IPS DF 4.7 (cell line): ENCODE measurements around the gene HOOK2.
"Not testable (repeated sequence)": the region's sequence is repeated elsewhere in the genome, so short reads cannot be mapped to it uniquely, and the experiment has no call there.

ENCODE experiments used
- DNase-seq: peaks from one replicate; pipeline ENCODE4 v3.0.0-alpha.2; 2013; ENCODE audit warnings: low spot score; ENCODE audit errors: extremely low read depth

Gene HOOK2

GRCh38 chr19:12721656-12722565 lies 53.4 kb downstream of the HOOK2 start:
- DNase-seq = no peak

DNA sequence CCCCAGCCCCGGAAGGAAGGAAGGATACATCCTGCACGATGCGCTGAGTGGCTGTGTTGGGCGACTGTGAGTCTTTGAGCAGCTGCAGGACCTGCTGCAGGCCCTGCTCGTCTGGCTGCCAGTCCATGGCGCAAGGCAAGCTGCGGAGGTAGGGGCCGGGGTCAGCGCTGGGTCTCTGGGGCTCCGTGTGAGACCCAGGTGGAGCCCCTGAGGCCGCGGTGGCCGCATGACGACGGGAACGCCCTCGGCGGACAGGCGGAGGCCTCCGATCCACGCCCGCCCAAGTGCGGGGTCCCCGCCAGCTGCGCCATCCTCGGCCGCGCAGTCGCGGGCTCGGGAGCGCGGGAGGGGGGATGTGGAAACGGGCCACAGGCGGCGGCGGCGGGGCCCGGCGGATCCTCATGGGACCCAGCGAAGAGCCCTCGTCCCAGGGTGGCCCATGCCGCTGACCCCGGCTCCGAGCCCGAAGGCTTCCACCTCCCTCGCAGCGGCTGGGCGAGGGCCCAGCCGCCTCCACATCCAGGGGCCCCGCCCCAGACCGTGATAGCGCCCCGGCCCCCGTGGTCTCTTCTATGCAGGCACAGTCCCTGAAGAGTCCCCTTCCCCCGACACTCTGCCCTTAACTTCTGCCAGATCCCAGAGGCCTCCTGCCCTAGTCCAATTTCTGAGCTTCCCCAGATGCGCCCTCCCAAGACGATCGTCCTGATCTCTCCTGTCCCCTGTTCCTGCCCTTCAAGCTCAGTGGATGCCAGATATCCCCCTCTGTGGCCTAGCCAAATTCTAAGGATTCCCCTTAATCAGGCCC lies 54.3 kb downstream of the HOOK2 start:
- DNase-seq = no peak

DNA sequence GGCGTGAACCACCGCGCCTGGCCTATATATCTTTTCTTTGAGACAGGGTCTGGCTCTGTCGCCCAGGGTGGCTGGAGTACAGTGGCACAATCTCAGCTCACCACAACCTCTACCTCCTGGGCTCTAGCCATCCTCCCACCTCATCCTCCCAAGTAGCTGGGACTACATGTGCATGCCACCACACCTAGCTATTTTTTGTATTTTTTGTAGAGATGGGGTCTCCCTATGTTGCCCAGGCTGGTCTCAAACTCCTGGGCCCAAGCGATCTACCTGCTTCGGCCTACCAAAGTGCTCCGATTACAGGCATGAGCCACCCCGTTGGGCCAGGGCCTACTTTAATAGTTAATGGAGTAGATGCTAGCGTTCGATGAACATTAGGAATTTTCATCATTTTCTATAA lies 55.1 kb downstream of the HOOK2 start:
- no peak for DNase-seq

DNA sequence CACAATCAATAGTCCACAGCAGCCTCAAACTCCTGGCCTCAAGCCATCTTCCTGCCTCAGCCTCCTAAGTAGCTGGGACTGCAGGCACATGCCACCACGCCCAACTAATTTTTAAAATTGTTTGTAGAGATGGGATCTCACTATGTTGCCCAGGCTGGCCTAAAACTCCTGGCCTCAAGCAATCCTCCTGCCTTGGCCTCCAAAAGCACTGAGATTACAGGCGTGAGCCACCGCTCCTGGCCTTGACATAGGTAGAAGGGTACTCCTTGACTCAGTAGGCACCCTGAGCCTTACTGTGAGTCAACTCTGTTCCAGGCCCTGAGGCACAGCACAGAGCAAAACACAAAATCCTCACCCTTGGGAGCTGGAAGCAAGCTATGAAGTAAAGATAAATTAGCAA lies 59.4 kb downstream of the HOOK2 start:
- DNase-seq = no peak

GRCh38 chr19:12715102-12715501 lies 60.2 kb downstream of the HOOK2 start:
- DNase-seq = no peak

DNA sequence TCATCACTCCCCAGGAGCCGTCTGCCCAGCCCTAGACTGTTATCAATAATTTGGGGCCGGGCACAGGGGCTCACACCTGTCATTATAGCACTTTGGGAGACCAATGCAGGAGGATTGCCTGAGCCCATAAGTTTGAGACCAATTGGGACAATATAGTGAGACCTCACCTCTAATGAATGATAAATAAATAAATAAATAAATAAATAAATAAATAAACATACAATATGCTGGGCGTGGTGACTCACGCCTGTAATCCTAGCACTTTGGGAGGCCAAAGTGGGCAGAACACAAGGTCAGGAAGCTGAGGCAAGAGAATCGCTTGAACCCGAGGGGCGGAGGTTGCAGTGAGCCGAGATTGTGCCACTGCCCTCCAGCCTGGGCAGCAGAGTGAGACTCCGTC lies 62.0 kb downstream of the HOOK2 start:
- not testable (repeated sequence) for DNase-seq
